ENCODE data around the gene P2RX5.
A peak's percentile ranks its signal among the peaks of the same experiment; 100 is the strongest.

GRCh38 chr17:3660311-3660891 lies 35.6 kb downstream of the P2RX5 start:
- TF ChIP-seq POLR2A (IDR thresholded peaks at IDR 0.05), result no peak
- TF ChIP-seq CTCF (IDR thresholded peaks at IDR 0.05), result no peak
- TF ChIP-seq POLR2AphosphoS5 (IDR thresholded peaks at IDR 0.05), result peak in 1 of 3 donors; percentile 45
- TF ChIP-seq EP300 (IDR thresholded peaks at IDR 0.05), result no peak
